K562 (cell line): ENCODE results near the gene ANTKMT. TPM values are rescaled to one million over a fixed set of nuclear protein-coding genes. Genes with fewer than 3 reads are reported as not detected.

Source experiments
- ARID2 ChIP-seq: fragments of 450-650 bp; IDR thresholded peaks from 2 replicates; pipeline ENCODE4 v1.6.1; 2017; ENCODE audit warnings: antibody characterized with exemption, mild to moderate bottlenecking
- GTF2E2 ChIP-seq: fragments of 200-800 bp; sonication (Bioruptor generic); IDR thresholded peaks from 2 replicates; pipeline ENCODE4 v1.6.1; 2016; ENCODE audit warnings: missing genetic modification characterization, missing compliant biosample characterization
- HCFC1 ChIP-seq: IDR thresholded peaks from 2 replicates; pipeline ENCODE4 v1.6.1; 2012; ENCODE audit warnings: low read depth, low read length, improper control_type of control experiment
- KDM5B ChIP-seq: fragments of 200-600 bp; sonication (generic); IDR thresholded peaks from 2 replicates; pipeline ENCODE4 v1.6.1; 2012; ENCODE audit warnings: low read depth, mild to moderate bottlenecking, moderate library complexity, low read length, control low read depth, inconsistent platforms; ENCODE audit not compliant: insufficient replicate concordance
- LCOR ChIP-seq: sonication (generic); formaldehyde crosslinking; IDR thresholded peaks from 2 replicates; pipeline ENCODE4 v1.8.0; 2022; ENCODE audit warnings: mild to moderate bottlenecking, missing genetic modification reagents
- MNT ChIP-seq, 2 experiments: fragments of 450-650 bp; conservative IDR thresholded peaks; 2 replicates each; pipeline ENCODE4 v1.6.1; 2017; ENCODE audit warnings: mild to moderate bottlenecking in 2 of 2, moderate library complexity in 2 of 2
- PKNOX1 ChIP-seq: fragments of 450-650 bp; IDR thresholded peaks from 2 replicates; pipeline ENCODE4 v1.6.1; 2016
- SIX5 ChIP-seq, 2 experiments: IDR thresholded peaks; 2 replicates each; pipeline ENCODE4 v1.6.1; 2011; ENCODE audit warnings: low read length in 2 of 2, borderline replicate concordance in 1 of 2, low read depth in 1 of 2, mild to moderate bottlenecking in 1 of 2, moderate library complexity in 1 of 2; ENCODE audit not compliant: insufficient read depth in 1 of 2
- TCF7 ChIP-seq: sonication (generic); IDR thresholded peaks from 2 replicates; pipeline ENCODE4 v1.6.1; 2016; ENCODE audit warnings: antibody characterized with exemption, borderline replicate concordance
- THRB ChIP-seq: fragments of 450-650 bp; formaldehyde crosslinking; conservative IDR thresholded peaks from 2 replicates; pipeline ENCODE4 v1.4.0; 2022; ENCODE audit warnings: mild to moderate bottlenecking, missing genetic modification characterization
- USF2 ChIP-seq: sonication (generic); formaldehyde crosslinking; IDR thresholded peaks from 2 replicates; pipeline ENCODE4 v1.5.0; 2020; ENCODE audit warnings: missing genetic modification reagents
- ZBTB49 ChIP-seq: sonication (generic); formaldehyde crosslinking; IDR thresholded peaks from 2 replicates; pipeline ENCODE4 v1.8.0; 2022; ENCODE audit warnings: missing genetic modification reagents, mild to moderate bottlenecking, borderline replicate concordance
- ZNF277 ChIP-seq: fragments of 250-450 bp; sonication (Bioruptor Pico); IDR thresholded peaks from 2 replicates; pipeline ENCODE4 v1.8.0; 2022; ENCODE audit warnings: inconsistent platforms, mild to moderate bottlenecking, moderate library complexity, borderline replicate concordance
- ZNF785 ChIP-seq: fragments of 250-450 bp; sonication (Bioruptor Pico); IDR thresholded peaks from 2 replicates; pipeline ENCODE4 v1.4.0; 2020; ENCODE audit warnings: mild to moderate bottlenecking
- polyA plus RNA-seq, 8 experiments: library from polyadenylated mRNA; depleted of rRNA in 4 of 8; stranded (reverse) in 5 of 8; unstranded in 3 of 8; fragments of >200 nt; fragmentation: Nextera tagmentation in 2 of 8; fragmentation: Illumina TruSeq in 1 of 8; extraction: Ambion mirVana in 2 of 8; extraction: Trizol in 1 of 8; gene quantifications; 2 replicates each; pipeline versions ENCODE4 v1.2.1 to v1.2.3, GENCODE V29; 2011 to 2014; ENCODE audit warnings: inconsistent platforms in 1 of 8, missing spikeins in 1 of 8
- total RNA-seq, 7 experiments: library from RNA; depleted of rRNA in 6 of 7; stranded (reverse); fragments of >200 nt in 6 of 7; fragmentation: Illumina TruSeq in 2 of 7; extraction: Trizol in 2 of 7; gene quantifications; 2 replicates each; pipeline versions ENCODE4 v1.2.1 to v1.2.3, GENCODE V29; 2011 to 2021; ENCODE audit warnings: low replicate concordance in 1 of 7

ANTKMT gene
- total and polyA plus RNA-seq, 9 of the 15 experiments (the other 6 are each of a cell fraction or from before 2014, with no cell fraction given) = 0.58 to 217 (median 19.1) TPM

- TF ChIP-seq TCF7 (no peak), USF2 (CRISPR knock-in tag) (peak; percentile 29; the same call in 1 of the 2 replicates), THRB (CRISPR knock-in tag) (no peak), ZNF785 (CRISPR knock-in tag) (no peak), PKNOX1 (peak; percentile 68), MNT (conservative IDR thresholded peaks at IDR 0.05) (peak in 1 of 2 experiments; percentile 33; a peak in 3 of 4 replicates), GTF2E2 (tag) (peak; percentile 82; the same call in 1 of the 2 replicates), LCOR (no peak), SIX5 (IDR thresholded peaks at IDR 0.05; ENCODE audit: borderline replicate concordance in 1 of 2, insufficient read depth in 1 of 2, low read depth in 1 of 2, low read length in 2 of 2) (peak; percentile 44 to 52; a peak in 3 of 4 replicates), ZNF277 (CRISPR knock-in tag) (no peak), HCFC1 (peak; percentile 80), ZBTB49 (no peak), KDM5B (peak; percentile 84), ARID2 (no peak)
These were observed at the start of gene ANTKMT (continued) for GRCh38 chr16:720990-721764.
